IPS-18c (cell line): ENCODE measurements around the gene CDH9.
"Not testable (repeated sequence)": the region's sequence is repeated elsewhere in the genome, so short reads cannot be mapped to it uniquely, and the experiment has no call there.

Experiments
- H3K4me3 ChIP-seq: 2 replicates; pipeline ENCODE4 v1.7.0; 2013; ENCODE audit warnings: low read depth, mild to moderate bottlenecking, low read length, moderate library complexity; ENCODE audit not compliant: insufficient read depth
- H3K9me3 ChIP-seq: one replicate; pipeline ENCODE4 v1.6.1; 2013; ENCODE audit warnings: mild to moderate bottlenecking, low read length, moderate library complexity; ENCODE audit not compliant: control insufficient read depth, insufficient read depth

The CDH9 gene

GRCh38 chr5:26881901-26882300, 156.5 kb downstream of the CDH9 start:
- Histone ChIP-seq H3K9me3 (no peaks in the 10 kb centered on the region), H3K4me3 (no peak overlapping the region)

- H3K9me3 ChIP-seq, result no peaks in the 10 kb centered on the region
- no peak overlapping the region for H3K4me3 ChIP-seq
These were observed 161.2 kb downstream of the CDH9 start for GRCh38 chr5:26877154-26877553.

- no peak overlapping the region for H3K4me3 ChIP-seq
- no peaks in the 10 kb centered on the region for H3K9me3 ChIP-seq
These were observed 166.0 kb downstream of the CDH9 start for GRCh38 chr5:26872337-26872736.

GRCh38 chr5:26869781-26870180, 168.6 kb downstream of the CDH9 start:
- no peak overlapping the region for H3K4me3 ChIP-seq
- no peaks in the 10 kb centered on the region for H3K9me3 ChIP-seq

GRCh38 chr5:26868504-26868903, 169.9 kb downstream of the CDH9 start:
- H3K4me3 ChIP-seq, result no peak overlapping the region

GRCh38 chr5:26864061-26864460, 174.3 kb downstream of the CDH9 start:
- Histone ChIP-seq H3K9me3 (no peaks in the 10 kb centered on the region), H3K4me3 (no peak overlapping the region)

More at GRCh38 chr5:26868504-26868903, 169.9 kb downstream of the CDH9 start:
- no peaks in the 10 kb centered on the region for H3K9me3 ChIP-seq

GRCh38 chr5:26856238-26856637, 182.1 kb downstream of the CDH9 start:
- Histone ChIP-seq H3K9me3 (peaks cover 3% of the 10 kb centered on the region), H3K4me3 (no peak overlapping the region)

- H3K9me3 ChIP-seq, result not testable (repeated sequence)
These were observed 185.9 kb downstream of the CDH9 start for GRCh38 chr5:26852450-26852849.

GRCh38 chr5:26847041-26847736, 191.2 kb downstream of the CDH9 start:
- no peaks in the 10 kb centered on the region for H3K9me3 ChIP-seq
- no peak overlapping the region for H3K4me3 ChIP-seq

More at GRCh38 chr5:26852450-26852849, 185.9 kb downstream of the CDH9 start:
- H3K4me3 ChIP-seq, result not testable (repeated sequence)

- no peaks in the 10 kb centered on the region for H3K9me3 ChIP-seq
- H3K4me3 ChIP-seq, result no peak overlapping the region
These were observed 194.7 kb downstream of the CDH9 start for GRCh38 chr5:26843677-26844076.

GRCh38 chr5:26833596-26833995, 204.8 kb downstream of the CDH9 start:
- Histone ChIP-seq H3K9me3 (peaks cover 3% of the 10 kb centered on the region), H3K4me3 (no peak overlapping the region)
